Measurements from ENCODE around the gene GLRX. TPM values are rescaled to one million over a fixed set of nuclear protein-coding genes. Genes with fewer than 3 reads are reported as not detected.

GLRX gene
- total RNA-seq, 1 donor from 2014 or later = 27.5 TPM

- Mint-ChIP-seq H3K9me3 (ENCODE audit: unreplicated experiment) (no peaks in the 10 kb centered on the region), H3K4me1 (ENCODE audit: unreplicated experiment) (peaks cover 19% of the 10 kb centered on the region), H3K27ac (ENCODE audit: unreplicated experiment) (no peak overlapping the region), H3K4me3 (ENCODE audit: unreplicated experiment) (no peak overlapping the region), H3K27me3 (ENCODE audit: unreplicated experiment) (peaks cover 2% of the 10 kb centered on the region), H3K36me3 (ENCODE audit: low read depth, unreplicated experiment) (no peaks in the 10 kb centered on the region)
- no peak for TF ChIP-seq CTCF (IDR thresholded peaks at IDR 0.05; ENCODE audit: unreplicated experiment)
- no peak for DNase-seq (ENCODE audit: low spot score)
Observed at GRCh38 chr5:95866435-95867040, 44.0 kb upstream of the GLRX start.

GRCh38 chr5:95864944-95865504 lies 42.5 kb upstream of the GLRX start:
- Mint-ChIP-seq H3K4me1 (ENCODE audit: unreplicated experiment) (peaks cover 6% of the 10 kb centered on the region), H3K36me3 (ENCODE audit: low read depth, unreplicated experiment) (no peaks in the 10 kb centered on the region), H3K9me3 (ENCODE audit: unreplicated experiment) (no peaks in the 10 kb centered on the region), H3K27me3 (ENCODE audit: unreplicated experiment) (peaks cover 5% of the 10 kb centered on the region), H3K4me3 (ENCODE audit: unreplicated experiment) (no peak overlapping the region), H3K27ac (ENCODE audit: unreplicated experiment) (peak overlapping the region; percentile 46)
- DNase-seq (ENCODE audit: low spot score) = no peak
- TF ChIP-seq CTCF (IDR thresholded peaks at IDR 0.05; ENCODE audit: unreplicated experiment) = no peak

- DNase-seq (ENCODE audit: low spot score) = no peak
- peaks cover 6% of the 10 kb centered on the region for H3K27me3 Mint-ChIP-seq (ENCODE audit: unreplicated experiment)
- H3K4me3 Mint-ChIP-seq (ENCODE audit: unreplicated experiment) = no peak overlapping the region
- no peak overlapping the region for H3K27ac Mint-ChIP-seq (ENCODE audit: unreplicated experiment)
- no peak for TF ChIP-seq CTCF (IDR thresholded peaks at IDR 0.05; ENCODE audit: unreplicated experiment)
- peaks cover 7% of the 10 kb centered on the region for H3K4me1 Mint-ChIP-seq (ENCODE audit: unreplicated experiment)
- H3K36me3 Mint-ChIP-seq (ENCODE audit: low read depth, unreplicated experiment) = no peaks in the 10 kb centered on the region
- no peaks in the 10 kb centered on the region for H3K9me3 Mint-ChIP-seq (ENCODE audit: unreplicated experiment)
Observed at GRCh38 chr5:95864456-95864855, 41.9 kb upstream of the GLRX start.

- no peak overlapping the region for H3K27ac Mint-ChIP-seq (ENCODE audit: unreplicated experiment)
- H3K4me1 Mint-ChIP-seq (ENCODE audit: unreplicated experiment) = peaks cover 12% of the 10 kb centered on the region
- H3K36me3 Mint-ChIP-seq (ENCODE audit: low read depth, unreplicated experiment) = no peaks in the 10 kb centered on the region
Observed at GRCh38 chr5:95863383-95863757, 40.8 kb upstream of the GLRX start.

More at GRCh38 chr5:95863383-95863757, 40.8 kb upstream of the GLRX start:
- peaks cover 6% of the 10 kb centered on the region for H3K27me3 Mint-ChIP-seq (ENCODE audit: unreplicated experiment)
- DNase-seq (ENCODE audit: low spot score) = no peak
- no peaks in the 10 kb centered on the region for H3K9me3 Mint-ChIP-seq (ENCODE audit: unreplicated experiment)
- TF ChIP-seq CTCF (IDR thresholded peaks at IDR 0.05; ENCODE audit: unreplicated experiment) = no peak
- H3K4me3 Mint-ChIP-seq (ENCODE audit: unreplicated experiment) = no peak overlapping the region

All from endothelial cell (in vitro differentiated cells).